CD4-positive, alpha-beta T cell treated with Interleukin-6 for 4 hours (primary cell): ENCODE data around the gene GAB2.
A peak's percentile ranks its signal among the peaks of the same experiment; 100 is the strongest.

Experiments
- DNase-seq: peaks from one replicate; pipeline ENCODE4 v3.0.0-alpha.2; 2020; ENCODE audit warnings: mixed read lengths

The GAB2 gene

GRCh38 chr11:78200061-78200460 is 217.6 kb downstream of the GAB2 start:
- DNase-seq, result no peak

- no peak for DNase-seq
Observed at GRCh38 chr11:78199653-78200015, 218.0 kb downstream of the GAB2 start.

GRCh38 chr11:78199015-78199652 is 218.5 kb downstream of the GAB2 start:
- no peak for DNase-seq

- DNase-seq, result no peak
Observed at GRCh38 chr11:78197816-78198215, 219.8 kb downstream of the GAB2 start.

GRCh38 chr11:78196661-78197091 is 220.9 kb downstream of the GAB2 start:
- no peak for DNase-seq

- DNase-seq, result no peak
Observed at GRCh38 chr11:78195917-78196560, 221.6 kb downstream of the GAB2 start.

GRCh38 chr11:78194490-78194889 is 223.1 kb downstream of the GAB2 start:
- DNase-seq, result no peak

- no peak for DNase-seq
Observed at GRCh38 chr11:78193806-78194205, 223.8 kb downstream of the GAB2 start.

GRCh38 chr11:78192911-78193351 is 224.7 kb downstream of the GAB2 start:
- DNase-seq, result peak; percentile 58

GRCh38 chr11:78192223-78192719 is 225.3 kb downstream of the GAB2 start:
- no peak for DNase-seq

GRCh38 chr11:78190871-78191538 is 226.6 kb downstream of the GAB2 start:
- DNase-seq, result no peak

- no peak for DNase-seq
Observed at GRCh38 chr11:78190374-78190773, 227.2 kb downstream of the GAB2 start.

- no peak for DNase-seq
Observed at GRCh38 chr11:78189851-78190250, 227.8 kb downstream of the GAB2 start.

GRCh38 chr11:78189174-78189724 is 228.4 kb downstream of the GAB2 start:
- no peak for DNase-seq

- DNase-seq, result peak; percentile 95
Observed at GRCh38 chr11:78188286-78189173, 229.1 kb downstream of the GAB2 start, which contains the start of the genes KCTD21 and USP35. TSS of gene KCTD21 (minus strand) at chr11:78188626. CDS start at chr11:78174554, 14,072 bp downstream. TSS of gene USP35 (plus strand) at chr11:78188919. CDS start at chr11:78196246, 7,327 bp downstream.

- DNase-seq, result no peak
Observed at GRCh38 chr11:78187366-78188285, 230.0 kb downstream of the GAB2 start.

GRCh38 chr11:78181185-78181584 is 236.4 kb downstream of the GAB2 start:
- DNase-seq, result no peak

GRCh38 chr11:78180751-78181150 is 236.9 kb downstream of the GAB2 start:
- DNase-seq, result no peak

GRCh38 chr11:78179459-78180071 is 238.1 kb downstream of the GAB2 start:
- DNase-seq, result no peak

- DNase-seq, result no peak
Observed at GRCh38 chr11:78177216-78177615, 240.4 kb downstream of the GAB2 start.
